Measurements from ENCODE around the gene ST6GALNAC2.
A peak's percentile ranks its signal among the peaks of the same experiment; 100 is the strongest.
"Not testable (repeated sequence)": the region's sequence is repeated elsewhere in the genome, so short reads cannot be mapped to it uniquely, and the experiment has no call there.

The ST6GALNAC2 gene

DNA sequence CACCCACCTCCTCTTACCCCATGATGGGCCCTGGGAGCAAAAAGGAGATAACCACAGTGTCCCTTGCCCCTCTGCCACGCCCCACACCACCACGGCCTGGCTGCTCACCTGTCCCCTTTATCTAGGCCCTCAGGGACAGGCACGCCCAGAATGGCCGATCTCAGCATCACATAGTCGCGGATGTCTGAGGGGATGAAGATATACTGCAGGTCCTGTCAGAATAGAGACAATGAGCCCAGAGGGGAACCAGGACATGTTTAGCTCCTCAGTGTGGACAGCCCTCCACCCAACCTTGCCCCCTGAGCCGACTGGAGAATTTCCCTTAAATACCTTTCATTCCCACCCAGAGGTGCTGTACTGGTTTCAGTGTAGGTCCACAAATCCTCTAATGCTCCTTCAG lies 15.2 kb downstream of the ST6GALNAC2 start:
- no peak for DNase-seq (ENCODE audit: low read depth)

DNA sequence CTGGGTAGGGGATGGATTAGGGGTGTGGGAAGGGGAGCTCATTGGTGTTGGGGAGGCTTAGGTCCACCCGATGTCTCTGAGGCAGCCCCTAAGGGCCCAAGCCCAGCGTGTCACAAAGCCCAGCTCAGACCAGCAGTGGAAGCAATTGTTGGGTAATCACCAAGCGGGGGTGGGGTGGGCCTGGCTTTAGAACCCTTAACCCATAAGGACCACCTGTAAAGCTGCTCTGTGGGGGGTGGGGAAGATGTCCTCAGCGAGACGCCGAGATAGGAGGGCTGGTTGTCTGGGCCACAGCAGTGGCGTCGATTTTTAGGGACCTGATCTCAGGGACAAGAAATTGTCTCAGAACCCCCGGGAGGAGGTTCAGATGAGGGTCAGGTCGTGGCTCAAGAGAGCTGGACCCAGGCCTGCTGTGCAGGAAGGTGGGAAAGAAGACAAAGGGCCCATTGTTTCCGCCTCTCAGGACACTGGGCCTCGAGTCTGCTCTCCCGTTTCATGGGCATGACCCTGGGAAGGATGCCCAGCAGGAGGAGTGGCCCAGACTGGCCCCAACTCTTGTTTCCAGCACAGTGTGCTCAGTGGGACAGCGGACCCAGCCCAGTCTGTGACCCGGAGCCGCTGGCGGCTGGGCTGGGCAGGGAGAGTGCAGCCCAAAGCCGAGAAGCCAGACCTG lies 15.9 kb downstream of the ST6GALNAC2 start:
- no peak for DNase-seq (ENCODE audit: low read depth)

DNA sequence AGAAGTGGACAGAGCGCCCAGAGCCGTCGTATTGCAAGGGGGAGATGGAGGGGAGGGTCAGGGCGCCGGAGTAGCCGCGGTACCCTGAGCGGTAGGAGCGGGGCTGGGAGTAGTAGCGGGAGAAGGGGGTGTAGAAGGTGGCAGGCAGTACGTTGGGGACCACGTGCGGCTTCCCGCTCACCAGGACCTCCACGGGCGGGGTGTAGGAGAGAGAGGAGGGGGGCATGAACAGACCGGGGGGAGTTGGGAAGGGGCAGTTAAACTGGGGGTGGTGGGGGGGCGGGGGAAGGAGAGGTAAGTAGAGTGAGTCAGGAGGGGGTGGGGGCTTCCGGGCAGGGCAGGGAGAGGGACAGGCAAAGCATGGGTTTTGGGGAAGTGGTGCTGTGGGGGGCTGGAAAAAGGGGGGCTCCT lies 16.8 kb downstream of the ST6GALNAC2 start:
- DNase-seq (ENCODE audit: low read depth) = no peak

DNA sequence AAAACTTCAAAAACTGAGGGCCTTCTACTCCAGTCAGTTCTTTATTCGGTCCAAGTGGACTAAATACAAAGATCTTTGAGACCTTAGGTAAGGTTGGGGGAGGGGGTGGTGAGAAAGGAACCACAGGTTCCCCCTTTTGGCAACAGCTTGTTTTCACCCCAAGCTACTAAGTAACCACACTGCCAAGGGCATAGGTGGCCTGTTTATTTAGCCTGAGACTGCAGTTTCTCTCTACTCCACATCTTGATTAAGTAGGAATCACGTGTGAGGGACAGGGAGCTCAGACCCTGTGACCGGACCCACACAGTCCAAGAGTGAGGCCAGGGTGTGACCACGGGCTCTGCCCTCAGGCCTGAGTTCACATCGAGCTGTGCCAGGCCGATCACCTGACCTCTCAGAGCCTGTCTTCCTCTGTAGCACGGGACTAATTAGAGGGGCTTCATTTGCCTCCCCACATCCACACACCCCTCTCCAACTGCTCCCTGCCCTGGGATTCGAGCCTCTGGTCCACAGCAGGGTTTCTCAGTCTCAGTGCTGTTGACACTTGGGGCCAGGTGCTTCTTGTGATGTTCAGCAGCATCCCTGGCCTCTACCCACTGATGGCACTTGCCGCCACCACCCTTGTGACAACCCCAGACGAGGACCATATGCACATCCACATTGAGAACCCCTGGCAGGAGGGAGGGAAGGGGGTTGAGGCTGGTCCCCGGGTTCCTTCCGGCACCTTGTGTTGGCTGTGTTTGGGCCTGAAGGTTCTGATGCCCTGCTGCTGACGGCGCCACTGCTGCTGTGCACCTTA lies 17.8 kb downstream of the ST6GALNAC2 start:
- DNase-seq (ENCODE audit: low read depth) = no peak

DNA sequence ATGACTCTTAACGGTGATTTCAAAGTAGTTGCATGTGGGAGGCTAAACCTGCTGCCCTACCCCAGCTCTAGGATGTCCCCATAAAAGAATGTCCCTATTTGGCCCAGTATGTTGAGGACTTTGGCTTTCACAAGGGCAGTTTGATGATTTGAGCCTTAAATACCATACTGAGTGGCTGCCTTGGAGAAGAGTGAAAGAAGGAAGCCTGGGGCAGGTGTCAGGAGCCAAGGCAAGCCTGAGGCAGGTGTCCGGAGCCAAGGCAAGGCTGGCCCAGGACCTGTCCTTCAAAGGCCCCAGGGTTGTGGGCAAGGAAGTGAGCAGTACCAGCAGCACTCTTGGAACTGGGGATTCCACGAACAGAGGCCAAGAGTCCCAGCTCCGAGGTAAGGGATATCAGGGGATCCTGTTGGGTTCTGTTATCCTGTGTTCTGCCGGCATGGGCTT lies 18.6 kb downstream of the ST6GALNAC2 start:
- no peak for DNase-seq (ENCODE audit: low read depth)

DNA sequence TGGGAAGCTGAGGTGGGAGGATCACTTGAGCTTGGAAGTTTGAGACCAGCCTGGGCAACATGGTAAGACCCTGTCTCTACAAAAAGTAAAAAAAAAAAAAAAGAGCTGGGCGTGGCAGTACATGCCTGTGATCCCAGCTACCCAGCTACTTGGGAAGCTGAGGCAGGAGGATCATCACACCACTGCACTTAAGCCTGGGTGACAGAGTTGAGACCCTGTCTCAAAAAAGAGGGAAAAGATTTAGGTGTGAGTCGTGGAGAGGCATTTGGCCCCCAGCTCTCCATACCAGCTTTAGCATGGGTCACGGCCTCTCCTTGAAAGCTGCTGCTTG lies 19.1 kb downstream of the ST6GALNAC2 start:
- no peak for DNase-seq (ENCODE audit: low read depth)

DNA sequence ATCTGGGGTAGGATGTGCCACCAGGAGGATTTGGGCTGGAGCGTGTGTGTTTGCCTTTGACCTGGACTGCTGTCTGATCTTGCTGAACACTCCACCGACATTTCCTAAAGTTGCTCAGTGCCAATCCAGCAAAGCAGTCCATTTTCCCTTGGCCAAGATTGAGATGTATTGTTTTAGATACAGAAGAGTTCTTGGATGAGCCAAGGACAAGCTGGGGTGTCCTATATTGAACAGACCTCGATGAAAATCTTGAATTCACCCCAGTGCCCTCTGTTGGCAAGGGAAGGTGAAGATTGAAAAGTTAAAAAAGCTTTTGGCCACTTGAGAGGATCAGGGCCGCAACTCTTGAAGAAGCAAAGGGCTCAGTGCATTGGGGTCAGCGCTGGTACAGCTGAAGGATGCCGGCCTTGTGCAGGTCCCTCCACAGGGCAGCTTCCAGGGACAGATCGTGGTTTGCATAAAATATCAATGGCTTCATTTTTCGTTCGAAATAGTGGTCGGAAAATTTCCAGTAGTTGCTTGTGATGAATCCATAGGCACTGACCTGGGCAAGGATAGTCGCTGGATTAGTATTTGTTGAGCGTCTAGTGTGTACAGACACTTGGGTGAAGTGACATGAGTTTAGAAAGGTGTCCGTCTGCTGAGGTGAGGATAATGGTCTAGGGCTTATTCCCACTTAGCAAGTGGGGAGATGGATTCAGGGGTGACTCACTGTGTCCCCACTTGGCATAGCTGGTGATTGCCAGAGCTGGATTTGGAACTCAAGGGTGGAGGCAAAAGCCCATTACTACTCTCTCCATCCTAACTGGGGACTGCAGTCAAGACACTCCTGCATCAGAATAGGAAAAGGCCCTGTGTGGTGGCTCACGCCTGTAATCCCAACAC lies 19.7 kb downstream of the ST6GALNAC2 start:
- DNase-seq (ENCODE audit: low read depth) = no peak

DNA sequence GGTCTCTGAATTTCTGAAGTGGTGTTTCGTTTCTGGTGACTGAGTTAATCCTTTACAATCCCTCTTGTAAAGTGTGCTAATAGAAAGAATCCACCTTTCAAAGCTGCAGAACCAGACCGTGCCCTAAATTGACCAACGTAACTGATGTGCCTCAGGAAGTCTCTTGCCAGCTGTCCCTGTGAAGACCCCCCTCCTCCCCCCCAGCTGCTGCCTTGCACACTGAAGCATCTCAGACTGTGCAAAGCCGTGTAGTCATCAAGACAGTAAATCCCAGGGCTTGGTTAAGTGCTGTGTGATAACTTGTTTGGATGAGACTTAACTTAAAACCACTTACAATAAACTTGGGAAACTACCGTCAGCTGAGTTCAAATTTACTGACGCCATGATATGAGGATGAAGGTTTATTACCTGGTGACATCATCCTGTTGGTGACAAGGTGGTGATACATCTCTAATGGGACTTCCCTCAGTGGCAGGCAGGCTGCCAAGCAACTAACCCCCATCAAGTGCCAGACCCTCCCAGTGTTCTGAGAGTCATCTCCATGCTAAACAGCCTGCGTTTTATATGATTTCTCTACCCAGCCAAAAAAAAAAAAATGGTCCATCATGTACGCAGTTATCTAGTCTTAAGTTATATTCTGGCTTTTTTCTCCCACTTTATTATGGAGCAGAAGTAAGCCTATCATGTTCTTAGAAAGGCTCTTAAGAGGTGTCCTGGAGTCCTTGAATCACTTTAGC lies 20.5 kb downstream of the ST6GALNAC2 start:
- not testable (repeated sequence) for DNase-seq (ENCODE audit: low read depth)

DNA sequence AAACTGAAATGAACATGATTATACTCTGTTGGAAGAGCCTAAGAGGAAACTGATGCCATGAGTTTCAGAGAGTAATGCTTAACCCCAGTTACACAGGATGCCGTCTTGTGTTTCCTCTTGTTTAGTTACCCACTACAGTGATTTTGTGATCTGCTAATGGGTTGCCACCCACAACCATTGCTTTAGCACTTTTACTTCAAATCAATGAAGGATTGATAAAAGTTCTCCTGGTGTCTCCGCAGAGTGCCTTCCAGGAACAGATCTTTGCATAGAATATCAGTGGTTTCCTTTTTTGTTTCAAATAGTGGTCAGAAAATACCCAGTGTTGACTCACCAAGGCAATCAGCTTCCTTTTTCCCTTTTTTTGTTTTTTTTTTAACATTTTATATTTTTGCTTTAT lies 22.3 kb downstream of the ST6GALNAC2 start:
- DNase-seq (ENCODE audit: low read depth) = not testable (repeated sequence)

DNA sequence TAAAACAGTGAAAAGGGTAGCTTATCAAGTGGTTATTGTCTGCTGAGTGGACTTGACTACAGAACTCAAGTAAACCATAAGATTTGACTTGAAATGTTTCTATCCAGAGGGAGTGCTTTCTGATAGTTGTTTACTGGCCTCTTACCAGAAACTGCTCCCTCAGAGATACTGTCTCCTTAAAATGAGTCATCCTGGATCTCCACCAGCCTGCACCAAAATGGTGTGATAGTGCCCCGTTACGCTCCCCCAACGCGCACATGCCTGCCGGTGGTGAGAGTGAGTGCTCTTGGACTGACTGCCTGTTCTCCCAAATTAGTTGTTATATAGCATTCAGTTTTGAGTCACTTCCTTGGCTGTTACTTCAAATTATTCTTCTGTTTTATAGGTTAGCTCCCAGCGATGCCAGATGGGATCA lies 22.9 kb downstream of the ST6GALNAC2 start:
- DNase-seq (ENCODE audit: low read depth) = no peak

DNA sequence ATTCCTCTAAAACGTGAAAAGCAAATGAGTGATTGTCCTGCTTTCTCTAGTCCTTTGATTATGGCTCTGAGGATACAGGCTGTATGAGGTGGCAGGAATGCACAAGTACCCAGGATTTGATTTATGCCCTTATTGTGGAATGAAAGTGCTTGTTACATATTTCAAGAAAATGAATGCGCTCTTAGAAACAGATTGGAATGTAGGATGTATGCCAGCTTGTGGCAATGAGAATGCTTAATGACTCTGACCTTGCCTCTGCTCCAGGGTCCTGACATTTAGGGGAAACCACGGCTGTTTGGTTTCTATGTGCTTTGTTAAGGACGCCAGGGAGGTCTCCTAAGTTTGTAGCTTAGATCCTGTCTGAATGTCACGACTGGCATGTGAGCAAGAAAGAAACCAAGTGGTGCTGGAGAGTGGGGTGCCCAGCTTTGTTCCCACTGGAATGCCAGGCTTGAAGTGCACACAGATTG lies 23.8 kb downstream of the ST6GALNAC2 start:
- DNase-seq (ENCODE audit: low read depth) = no peak

DNA sequence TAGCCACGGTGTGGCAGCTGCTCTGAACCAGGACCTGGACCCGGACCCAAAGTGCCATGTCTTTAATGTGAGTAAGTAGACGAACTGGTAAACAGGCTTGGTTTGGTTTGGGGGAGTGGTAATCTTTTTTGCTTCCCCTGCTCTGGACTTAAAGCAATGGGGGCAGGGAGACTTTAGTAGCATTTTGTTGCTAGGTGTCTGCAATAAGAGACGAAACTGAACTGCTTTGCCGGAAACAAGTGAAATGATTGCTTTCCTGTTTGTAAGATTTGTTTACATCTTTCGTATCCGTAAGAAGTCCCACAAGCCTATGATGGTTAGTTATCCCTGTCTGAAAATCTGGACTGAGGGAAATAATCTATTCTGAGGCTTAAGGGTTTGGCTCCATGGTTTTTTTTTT lies 24.3 kb downstream of the ST6GALNAC2 start:
- DNase-seq (ENCODE audit: low read depth) = no peak

DNA sequence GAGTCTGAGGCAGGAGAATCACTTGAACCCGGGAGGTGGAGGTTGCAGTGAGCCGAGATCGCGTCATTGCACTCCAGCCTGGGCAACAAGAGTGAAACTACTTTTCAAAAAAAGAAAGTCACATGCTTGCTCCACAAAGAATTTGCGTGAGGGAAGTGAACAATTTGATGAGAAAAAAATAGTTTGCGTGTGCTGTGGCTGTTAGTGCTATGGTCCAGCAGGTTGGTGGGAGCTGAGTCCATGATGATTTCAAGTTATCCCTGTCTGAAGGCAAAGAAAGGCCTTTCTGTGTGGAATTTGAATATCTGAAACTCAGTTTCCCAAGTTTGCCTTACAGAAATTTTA lies 24.8 kb downstream of the ST6GALNAC2 start:
- no peak for DNase-seq (ENCODE audit: low read depth)

DNA sequence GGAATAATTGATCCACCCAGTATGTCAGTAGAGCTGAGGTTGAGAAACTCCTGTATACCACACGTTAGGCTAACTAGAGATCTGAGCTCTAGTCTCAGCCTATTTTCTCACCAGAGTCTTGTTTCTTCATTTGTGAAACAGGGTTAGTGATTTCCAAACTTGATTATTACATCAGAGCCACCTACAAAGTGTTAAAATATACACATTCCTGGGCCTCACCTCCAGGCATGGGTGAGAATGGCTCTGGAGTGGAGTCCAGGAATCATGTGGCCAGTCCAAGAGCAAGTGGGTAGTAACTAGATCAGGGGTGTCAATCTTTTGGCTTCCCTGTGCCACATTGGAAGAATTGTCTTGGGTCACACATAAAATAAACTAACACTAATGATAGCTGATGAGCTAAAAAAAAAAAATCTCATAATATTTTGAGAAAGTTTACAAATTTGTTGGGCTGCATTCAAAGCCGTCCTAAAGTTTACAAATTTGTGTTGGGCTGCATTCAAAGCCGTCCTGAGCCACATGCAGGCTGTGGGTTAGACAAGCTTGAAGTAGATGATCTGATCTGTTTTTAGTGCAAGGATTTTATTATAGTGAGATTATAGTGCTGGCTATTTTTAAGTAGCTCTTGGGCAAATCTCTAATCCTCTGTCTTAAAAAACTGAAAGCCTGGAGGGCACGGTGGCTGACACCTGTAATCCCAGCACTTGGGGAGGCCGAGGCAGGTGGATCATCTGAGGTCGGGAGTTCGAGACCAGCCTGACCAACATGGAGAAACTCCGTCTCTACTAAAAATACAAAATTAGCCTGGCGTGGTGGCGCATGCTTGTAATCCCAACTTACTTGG lies 25.4 kb downstream of the ST6GALNAC2 start:
- DNase-seq (ENCODE audit: low read depth) = no peak

DNA sequence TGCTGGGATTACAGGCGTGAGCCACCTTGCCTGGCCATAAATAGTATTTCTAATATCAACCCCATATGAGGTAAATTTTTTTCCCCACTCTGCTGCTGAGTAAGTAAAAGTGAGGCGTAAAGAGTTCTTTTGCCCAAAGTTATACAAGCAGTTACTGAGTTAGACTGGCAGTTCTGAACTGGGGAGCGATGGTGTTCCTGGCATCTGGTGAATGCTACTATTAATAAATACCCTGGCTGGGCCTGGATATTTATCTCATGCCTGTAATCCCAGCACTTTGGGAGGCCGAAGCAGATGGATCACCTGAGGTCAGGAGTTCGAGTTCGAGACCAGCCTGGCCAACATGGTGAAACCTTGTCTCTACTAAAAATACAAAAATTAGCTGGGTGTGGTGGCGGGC lies 26.2 kb downstream of the ST6GALNAC2 start:
- DNase-seq (ENCODE audit: low read depth) = not testable (repeated sequence)

DNA sequence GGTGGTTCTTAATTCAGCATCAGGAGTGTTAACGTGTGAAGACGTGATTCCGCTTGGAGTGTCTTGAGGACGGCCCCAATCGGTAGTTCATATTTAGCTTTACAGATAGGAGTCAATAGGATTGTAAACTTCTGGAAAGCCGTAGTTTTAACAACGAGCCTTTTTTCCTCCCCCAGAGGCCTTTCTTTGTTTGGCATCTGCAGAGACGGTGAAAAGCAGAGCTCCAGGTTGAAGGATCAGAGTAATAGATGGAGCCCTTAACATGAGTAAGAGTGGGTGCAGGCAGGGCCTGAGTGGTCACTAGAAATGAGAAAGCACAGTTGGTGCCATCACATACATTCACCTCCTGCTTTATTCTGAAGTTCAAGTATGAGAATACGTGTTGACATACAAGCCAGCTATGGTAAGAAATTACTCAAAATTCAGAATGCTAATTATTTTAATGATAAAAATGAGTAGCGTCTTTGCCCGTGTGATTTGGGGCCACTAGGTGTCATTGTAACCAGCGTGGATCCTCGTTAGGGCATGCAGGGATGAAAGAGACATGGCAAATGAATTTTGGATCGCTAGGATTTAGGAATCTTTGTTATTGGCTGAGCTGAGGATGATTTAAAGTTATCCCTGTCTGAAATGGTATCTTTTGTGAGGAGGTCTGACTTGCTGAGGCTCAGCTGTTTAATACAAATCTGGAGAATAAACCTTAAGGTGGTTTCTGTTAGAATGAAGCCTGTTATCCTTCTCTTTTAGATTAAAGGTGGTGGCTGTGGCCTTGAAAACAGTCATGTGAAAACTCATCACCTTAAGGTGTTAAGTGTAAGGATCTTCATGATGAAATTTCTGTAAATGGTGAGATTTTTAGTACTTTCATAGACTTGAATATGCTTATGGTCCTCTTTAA lies 27.2 kb downstream of the ST6GALNAC2 start:
- DNase-seq (ENCODE audit: low read depth) = no peak

DNA sequence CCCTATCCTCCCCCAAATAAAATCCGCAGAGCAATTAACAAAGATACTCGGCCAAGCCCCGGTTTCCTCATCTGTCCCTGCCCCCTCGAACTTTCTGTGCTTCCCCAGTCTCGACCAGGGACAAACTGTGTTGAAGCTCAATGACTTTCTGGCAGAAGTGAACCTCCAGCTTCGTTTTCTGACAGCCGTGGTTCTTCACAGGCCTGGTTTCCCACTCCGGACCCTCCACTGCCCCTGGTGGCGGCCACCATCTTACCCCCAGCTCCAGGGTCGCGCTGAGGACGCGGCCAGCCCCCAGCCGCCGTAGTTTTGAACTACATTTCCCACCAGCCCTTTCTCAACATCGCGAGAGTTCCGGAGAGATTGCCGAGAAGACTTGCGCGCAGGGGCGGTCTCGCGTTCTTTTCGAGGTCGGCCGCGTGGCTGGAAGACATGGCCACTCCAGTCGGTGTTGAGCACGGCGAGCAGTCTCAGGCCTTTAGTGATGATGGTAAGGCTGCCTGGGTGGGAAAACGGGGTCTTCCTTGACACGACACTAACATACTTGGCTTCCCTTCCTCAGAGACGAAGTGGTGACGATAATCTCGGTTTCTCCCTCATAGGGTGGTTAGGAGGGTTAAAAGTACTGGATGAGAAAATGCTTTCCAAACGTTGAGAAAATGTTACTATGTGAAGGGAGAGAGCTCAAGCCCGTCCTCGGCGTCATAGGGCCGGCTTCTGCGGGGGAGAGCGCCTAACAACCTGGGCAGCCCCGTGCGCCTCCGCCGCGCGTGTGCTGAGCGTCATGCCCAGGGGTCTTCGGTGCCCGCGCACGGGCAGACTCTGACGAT lies 28.1 kb downstream of the ST6GALNAC2 start:
- peak; percentile 82 for DNase-seq (ENCODE audit: low read depth)

DNA sequence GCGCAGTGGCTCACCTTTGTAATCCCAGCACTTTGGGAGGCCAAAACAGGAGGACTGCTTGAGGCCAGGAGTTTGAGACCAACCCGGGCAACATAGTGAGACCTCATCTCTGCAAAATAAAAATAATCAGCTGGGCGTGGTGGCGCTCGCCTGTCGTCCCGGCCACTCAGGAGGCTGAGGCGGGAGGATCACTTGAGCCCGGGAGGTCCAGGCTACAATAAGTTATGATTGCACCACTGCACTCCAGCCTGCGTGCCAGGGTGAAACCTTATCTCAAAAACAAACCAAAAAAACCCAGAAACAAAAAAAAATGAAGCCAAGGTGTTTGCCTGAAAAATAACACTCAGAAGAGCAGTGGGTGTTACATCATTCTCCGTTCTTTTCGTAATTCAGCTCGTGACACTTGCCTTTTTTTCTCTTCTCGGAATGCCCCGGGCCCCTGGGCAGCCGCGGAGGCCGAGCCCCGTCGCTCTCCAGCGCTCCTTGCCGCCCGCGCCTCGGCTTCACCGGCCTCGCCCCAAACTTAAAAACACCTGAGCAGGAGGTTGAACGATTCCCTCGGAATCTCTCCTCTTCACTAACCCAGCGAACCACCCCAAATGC lies 28.8 kb downstream of the ST6GALNAC2 start:
- DNase-seq (ENCODE audit: low read depth) = no peak

DNA sequence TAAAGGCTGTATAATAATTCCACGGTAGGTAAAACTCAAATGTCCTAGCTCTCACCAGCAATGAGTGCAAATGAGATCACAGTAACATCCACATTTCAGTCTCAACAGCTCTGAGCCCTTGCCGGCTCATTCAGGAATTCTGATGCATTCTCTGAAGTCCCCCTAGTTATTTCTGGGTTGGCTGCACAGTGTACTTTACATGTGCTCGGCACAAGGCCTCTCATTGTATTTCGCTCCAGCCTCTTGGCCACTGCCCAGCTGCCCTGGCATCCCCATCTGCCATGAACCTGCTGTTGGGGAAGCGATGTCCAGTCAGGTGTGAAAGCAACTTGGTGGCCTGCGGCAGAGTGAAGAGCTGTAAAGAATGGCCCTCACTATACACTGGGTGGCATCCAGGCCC lies 31.5 kb downstream of the ST6GALNAC2 start:
- no peak for DNase-seq (ENCODE audit: low read depth)

Data from stimulated activated CD8-positive, alpha-beta memory T cell treated with anti-CD3 and anti-CD28 coated beads, Interleukin-15, amount 100 ng/mL, for 1 hour (primary cell).